G401 (cell line): ENCODE measurements around the gene ZNF865. TPM values are rescaled to one million over a fixed set of nuclear protein-coding genes. Genes with fewer than 3 reads are reported as not detected.
A peak's percentile ranks its signal among the peaks of the same experiment; 100 is the strongest.

ENCODE experiments used
- DNase-seq: peaks from one replicate; pipeline ENCODE4 v3.0.0-alpha.2; 2015; ENCODE audit warnings: low spot score
- in situ Hi-C: cut with HindIII; loops from 2 replicates; pipeline ENCODE4 v1.10.0; 2016; ENCODE audit warnings: low sequenced_read_pairs, mixed read lengths
- total RNA-seq: library from RNA; depleted of rRNA; stranded (reverse); fragments of >200 nt; shearing (Covaris generic); gene quantifications from 2 replicates; pipeline ENCODE4 v1.2.3, GENCODE V29; 2014

ZNF865 gene
- total RNA-seq, 1 experiment from 2014 or later = 1.6 TPM

DNA sequence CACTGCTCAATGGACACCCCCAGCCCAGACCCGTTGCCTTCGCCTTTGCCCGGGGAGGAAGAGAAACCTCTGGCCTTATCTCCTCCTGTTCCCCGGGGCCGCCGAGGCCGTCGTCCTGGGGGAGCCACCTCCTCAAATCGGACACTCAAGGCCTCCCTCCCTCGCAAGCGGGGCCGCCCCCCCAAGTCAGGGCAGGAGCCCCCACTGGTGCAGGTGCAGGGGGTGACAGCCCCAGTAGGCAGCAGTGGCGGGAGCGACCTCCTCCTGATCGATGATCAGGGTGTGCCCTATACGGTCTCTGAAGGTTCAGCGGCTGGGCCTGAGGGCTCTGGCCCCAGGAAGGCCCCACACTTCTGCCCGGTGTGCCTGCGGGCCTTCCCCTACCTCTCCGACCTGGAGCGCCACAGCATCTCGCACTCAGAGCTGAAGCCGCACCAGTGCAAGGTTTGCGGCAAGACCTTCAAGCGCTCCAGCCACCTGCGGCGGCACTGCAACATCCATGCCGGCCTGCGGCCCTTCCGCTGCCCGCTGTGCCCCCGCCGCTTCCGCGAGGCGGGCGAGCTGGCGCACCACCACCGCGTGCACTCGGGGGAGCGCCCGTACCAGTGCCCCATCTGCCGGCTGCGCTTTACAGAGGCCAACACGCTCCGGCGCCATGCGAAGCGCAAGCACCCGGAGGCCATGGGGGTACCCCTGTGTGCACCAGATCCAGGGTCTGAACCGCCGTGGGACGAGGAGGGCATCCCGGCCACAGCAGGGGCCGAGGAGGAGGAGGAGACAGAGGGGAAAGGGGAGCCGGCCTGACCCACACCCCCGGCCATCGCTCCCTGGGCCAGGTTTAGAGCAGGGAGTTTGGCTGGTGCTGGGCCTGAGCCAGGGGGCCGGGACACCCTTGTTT lies 3.1 kb upstream of the ZNF865 start:
- DNase-seq = no peak

DNA sequence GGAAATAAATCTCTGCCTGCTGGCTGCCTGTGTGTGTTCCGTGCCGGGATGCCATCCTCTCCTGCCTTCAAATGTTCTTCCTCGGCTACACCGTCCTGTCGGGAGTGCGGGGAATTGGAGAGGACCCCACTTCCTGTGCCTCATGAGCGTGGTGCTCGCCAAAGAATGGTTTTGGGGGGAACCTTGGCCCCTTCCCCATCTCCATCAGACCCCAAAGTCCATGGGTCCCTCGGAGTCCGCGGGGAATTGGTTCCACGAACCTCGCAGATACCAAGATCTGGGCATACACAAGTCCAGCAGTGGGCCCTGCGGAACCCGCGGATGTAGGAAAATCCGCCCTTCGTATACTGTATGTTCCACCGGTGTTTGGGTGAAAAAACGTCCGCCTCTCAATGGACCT lies 2.3 kb upstream of the ZNF865 start:
- in situ Hi-C loops = no loop called here
- DNase-seq = no peak

More for the DNA sequence above, 3.1 kb upstream of the ZNF865 start:
- in situ Hi-C loops = no loop called here

DNA sequence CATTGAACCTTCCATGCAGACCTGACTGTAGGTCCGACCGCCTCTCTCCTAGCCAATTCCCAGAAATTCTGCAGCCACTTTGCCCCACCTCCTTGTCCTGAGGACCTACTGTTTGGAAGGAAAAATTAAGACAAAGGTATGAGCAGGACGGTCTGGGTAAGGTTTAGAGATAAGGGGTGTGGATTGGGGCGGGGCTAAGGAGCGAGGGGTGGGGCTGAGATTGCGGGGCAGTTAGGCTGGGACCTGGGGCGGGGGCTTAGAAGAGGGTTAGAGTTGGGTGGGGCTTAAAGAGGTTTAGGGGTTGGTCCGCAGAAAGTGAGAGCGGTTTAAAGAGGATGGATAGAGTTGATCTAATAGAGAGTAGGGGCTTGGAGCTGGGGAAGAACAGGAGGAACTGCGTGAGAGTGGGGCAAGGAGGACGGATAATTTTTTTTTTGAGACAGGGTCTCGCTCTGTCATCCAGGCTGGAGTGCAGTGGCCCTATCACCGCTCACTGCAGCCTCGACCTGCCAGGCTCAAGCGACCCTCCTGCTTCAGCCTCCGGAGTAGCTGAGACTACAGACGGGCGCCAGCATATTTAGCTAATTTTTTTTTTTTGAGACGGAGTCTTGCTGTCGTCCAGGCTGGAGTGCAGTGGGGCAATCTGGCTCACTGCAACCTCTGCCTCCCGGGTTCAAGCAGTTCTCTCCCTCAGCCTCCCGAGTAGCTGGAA lies 1.7 kb upstream of the ZNF865 start:
- DNase-seq = no peak
- in situ Hi-C loops = no loop called here

DNA sequence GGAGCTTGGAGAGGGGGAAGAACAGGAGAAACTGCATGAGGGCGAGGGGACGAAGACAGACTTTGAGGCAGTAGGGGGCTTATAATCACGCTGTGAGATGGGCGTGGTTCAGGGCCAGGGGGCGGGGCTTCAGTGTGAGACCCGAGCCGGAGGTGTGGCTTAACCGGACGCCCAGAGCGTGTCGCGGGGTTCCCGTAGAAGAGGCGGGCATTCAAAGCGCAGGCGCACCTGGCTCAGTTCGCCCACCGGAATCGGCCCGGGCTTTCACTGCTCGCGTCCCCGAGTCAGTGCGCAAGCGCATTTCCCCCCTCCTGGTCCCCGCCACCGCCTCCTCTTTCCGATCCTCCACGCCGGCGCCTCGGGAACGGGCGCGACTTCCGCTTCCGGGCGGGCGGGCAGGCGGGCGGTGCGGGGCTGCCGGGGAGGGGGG lies 225 bp upstream of the ZNF865 start:
- peak; percentile 94 for DNase-seq
- in situ Hi-C loops = no loop called here

DNA sequence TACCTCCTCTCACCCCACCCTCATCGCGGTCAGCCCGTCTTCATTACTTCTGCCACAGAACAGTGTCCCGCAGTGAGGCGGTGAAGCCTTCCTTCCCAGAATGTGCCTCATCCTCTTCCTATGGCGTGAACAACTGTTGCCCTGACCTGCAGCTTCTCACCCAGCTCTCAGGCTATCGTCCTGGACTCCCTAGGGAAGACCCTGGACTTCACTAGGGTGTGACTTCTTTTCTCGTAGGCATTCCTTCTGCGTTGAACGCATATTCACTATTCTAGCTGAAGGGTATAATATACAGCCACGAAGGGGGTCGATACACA lies 982 bp downstream of the ZNF865 start:
- in situ Hi-C loops = no loop called here
- DNase-seq = no peak

DNA sequence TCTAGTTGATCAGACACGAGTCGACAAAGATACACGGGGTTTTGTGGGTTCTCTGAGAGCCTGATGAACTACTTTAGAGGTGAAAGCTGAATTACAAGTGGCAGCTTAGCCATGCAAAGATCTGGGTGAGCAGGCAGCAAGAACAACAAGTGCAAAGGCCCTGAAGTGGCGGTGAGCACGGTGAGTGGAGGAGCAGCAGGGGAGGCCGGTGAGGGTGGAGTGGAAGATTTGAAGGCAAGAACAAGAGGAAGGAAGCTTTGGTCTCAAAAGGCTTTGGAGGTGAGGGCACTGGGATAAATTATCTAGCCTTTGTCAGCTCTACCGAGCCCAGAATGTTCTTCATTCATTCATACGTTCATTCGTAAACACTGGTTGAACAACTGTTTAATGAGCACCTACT lies 1.4 kb downstream of the ZNF865 start:
- in situ Hi-C loops = no loop called here
- DNase-seq = no peak

DNA sequence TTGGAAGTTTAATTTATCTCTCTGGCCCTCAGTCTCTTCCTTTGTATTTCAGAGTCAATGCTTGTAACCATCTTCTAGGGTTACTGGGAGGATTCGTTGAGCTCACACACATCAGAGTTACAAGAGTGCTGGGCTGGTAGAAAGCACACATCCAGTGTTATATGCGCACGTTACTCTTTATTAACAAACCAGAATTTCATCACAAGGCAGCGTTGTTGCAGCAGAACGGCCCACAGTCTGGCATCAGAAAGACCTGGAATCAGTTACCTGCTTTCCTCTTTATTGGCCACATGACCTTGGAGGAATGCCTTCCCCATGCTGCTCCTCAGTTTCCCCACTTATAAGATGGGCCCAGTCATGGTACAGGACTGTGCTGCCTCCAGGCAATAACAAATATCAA lies 3.9 kb downstream of the ZNF865 start:
- no peak for DNase-seq
- in situ Hi-C loops = no loop called here

DNA sequence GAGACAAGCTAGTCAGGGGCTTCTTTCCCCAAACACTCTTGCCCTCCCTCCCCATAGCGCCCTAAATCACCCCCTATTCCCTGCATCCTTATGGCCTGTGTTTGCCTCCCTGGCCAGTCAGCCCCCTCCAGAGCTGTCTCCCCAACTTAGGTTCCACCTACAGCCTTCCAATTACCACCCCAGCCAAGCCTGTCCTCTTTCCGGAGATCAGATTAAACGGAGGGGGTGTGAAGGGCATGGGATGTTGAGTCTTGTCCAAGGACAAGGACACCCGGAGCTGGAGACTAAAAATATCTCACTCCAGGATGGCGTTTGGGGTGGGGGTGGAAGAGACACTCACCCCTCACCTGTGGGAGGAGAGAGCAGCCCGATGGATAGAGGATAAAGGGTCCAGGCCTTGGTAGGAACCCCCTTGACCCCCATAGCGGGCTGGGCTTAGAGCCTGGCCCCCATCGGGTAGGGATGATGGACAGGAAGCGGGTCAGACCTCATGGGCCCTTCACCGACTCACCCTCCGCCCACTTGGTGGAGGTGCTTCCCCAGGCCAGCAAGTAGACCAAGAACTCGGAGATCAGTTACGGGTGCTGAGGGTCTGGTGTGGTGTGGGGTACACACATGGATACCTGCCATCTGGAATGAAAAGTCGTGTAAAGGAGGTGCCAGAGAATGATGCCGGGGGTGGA lies 6.0 kb downstream of the ZNF865 start:
- in situ Hi-C loops = no loop called here
- no peak for DNase-seq

DNA sequence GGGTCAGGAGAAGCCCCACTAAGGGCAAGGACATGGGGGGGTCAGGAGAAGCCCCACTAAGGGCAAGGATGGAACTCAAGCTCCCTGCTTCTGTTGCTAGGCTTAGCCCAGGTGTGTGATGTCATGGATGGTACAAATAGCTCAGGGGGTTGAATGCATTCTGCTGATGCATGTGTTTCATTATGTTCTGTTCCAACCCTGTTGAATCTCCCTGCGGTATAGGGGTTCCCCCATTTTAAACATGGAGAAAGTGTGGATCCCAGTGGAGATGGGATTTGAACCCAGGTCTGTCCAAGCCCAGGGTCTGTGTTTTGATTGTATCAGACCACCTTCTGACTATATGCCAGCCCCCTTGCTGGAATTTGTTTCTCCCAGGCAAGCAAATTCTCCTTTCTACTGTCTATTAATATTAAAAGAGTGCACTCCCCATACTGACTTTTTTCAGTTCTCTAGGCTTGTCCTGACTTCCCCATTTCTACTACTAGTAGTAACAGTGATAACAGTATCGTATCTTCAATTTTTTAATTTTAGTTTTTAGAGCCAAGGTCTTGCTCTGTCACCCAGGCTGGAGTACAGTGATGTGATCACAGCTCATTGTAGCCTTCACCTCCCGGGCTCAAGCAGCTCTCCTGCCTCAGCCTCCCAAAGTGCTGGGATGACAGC lies 6.7 kb downstream of the ZNF865 start:
- no peak for DNase-seq
- in situ Hi-C loops = no loop called here

DNA sequence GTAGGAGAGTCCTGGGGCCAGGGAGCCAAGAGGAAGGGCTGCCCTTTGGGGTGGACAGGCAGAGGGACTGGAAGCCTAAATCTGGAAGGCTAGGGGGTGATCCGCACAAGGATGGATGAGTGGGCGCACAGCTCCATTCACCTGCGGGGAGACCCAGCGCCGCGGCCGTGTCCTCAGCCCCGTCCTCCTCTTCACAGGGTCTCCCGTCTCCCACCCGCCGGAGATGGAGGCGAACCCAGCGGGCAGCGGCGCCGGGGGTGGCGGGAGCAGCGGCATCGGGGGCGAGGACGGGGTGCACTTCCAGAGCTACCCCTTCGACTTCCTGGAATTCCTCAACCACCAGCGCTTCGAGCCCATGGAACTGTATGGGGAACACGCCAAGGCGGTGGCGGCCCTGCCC lies 7.9 kb downstream of the ZNF865 start:
- no peak for DNase-seq
- in situ Hi-C loops = no loop called here

DNA sequence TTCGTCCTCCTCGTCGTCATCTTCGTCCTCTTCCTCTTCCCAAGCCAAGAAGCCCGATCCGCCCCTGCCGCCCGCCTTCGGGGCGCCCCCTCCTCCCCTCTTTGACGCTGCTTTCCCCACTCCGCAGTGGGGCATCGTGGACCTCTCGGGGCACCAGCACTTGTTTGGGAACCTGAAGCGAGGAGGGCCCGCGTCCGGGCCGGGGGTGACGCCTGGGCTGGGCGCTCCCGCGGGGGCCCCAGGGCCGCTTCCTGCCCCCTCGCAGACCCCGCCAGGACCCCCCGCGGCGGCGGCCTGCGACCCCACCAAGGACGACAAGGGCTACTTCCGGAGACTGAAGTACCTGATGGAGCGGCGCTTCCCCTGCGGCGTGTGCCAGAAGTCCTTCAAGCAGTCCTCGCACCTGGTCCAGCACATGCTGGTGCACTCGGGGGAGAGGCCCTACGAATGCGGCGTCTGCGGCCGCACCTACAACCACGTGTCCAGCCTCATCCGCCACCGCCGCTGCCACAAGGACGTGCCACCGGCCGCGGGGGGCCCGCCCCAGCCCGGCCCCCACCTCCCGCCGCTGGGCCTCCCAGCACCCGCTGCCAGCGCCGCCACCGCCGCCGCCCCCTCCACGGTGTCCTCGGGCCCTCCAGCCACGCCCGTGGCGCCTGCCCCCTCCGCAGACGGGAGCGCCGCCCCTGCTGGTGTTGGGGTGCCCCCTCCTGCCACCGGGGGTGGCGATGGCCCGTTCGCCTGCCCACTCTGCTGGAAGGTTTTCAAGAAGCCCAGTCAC lies 8.7 kb downstream of the ZNF865 start:
- no peak for DNase-seq
- in situ Hi-C loops = no loop called here

DNA sequence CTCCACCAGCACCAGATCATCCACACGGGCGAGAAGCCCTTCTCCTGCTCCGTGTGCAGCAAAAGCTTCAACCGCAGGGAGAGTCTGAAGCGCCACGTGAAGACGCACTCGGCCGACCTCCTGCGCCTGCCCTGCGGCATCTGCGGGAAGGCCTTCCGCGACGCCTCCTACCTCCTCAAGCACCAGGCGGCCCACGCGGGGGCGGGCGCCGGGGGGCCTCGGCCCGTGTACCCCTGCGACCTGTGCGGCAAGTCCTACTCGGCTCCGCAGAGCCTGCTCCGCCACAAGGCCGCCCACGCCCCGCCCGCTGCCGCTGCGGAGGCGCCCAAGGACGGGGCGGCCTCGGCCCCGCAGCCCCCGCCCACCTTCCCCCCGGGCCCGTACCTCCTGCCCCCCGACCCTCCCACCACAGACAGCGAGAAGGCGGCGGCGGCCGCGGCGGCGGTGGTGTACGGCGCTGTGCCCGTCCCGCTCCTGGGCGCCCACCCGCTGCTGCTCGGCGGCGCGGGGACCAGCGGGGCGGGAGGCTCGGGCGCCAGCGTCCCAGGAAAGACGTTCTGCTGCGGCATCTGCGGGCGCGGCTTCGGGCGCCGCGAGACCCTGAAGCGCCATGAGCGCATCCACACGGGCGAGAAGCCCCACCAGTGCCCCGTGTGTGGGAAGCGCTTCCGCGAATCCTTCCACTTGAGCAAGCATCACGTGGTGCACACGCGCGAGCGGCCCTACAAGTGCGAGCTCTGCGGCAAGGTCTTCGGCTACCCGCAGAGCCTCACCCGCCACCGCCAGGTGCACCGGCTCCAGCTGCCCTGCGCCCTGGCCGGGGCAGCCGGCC lies 9.5 kb downstream of the ZNF865 start:
- in situ Hi-C loops = no loop called here
- no peak for DNase-seq

DNA sequence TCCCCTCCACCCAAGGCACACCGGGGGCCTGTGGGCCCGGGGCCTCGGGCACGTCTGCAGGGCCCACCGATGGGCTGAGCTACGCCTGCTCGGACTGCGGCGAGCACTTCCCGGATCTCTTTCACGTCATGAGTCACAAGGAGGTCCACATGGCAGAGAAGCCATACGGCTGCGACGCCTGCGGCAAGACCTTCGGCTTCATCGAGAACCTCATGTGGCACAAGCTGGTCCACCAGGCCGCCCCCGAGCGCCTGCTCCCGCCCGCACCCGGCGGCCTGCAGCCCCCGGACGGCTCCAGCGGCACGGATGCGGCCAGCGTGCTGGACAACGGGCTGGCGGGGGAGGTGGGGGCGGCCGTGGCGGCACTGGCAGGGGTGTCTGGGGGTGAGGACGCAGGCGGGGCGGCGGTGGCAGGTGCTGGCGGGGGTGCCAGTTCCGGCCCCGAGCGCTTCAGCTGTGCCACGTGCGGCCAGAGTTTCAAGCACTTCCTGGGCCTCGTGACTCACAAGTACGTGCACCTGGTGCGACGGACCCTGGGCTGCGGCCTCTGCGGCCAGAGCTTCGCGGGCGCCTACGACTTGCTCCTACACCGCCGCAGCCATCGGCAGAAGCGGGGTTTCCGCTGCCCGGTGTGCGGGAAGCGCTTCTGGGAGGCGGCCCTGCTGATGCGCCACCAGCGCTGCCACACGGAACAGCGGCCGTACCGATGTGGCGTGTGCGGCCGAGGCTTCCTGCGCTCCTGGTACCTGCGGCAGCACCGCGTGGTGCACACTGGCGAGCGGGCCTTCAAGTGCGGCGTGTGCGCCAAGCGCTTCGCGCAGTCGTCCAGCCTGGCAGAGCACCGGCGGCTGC lies 10.3 kb downstream of the ZNF865 start:
- DNase-seq = no peak
- in situ Hi-C loops = no loop called here

DNA sequence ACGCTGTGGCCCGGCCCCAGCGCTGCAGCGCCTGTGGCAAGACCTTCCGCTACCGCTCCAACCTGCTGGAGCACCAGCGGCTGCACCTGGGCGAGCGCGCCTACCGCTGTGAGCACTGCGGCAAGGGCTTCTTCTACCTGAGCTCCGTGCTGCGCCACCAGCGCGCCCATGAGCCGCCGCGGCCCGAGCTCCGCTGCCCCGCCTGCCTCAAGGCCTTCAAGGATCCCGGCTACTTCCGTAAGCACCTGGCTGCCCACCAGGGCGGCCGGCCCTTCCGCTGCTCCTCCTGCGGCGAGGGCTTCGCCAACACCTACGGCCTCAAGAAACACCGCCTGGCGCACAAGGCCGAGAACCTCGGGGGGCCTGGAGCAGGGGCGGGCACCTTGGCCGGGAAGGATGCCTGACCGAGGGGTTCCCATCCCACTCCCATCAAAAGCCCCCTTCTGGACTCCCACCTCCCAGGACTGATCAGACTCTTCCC lies 11.0 kb downstream of the ZNF865 start:
- no peak for DNase-seq
- in situ Hi-C loops = no loop called here

DNA sequence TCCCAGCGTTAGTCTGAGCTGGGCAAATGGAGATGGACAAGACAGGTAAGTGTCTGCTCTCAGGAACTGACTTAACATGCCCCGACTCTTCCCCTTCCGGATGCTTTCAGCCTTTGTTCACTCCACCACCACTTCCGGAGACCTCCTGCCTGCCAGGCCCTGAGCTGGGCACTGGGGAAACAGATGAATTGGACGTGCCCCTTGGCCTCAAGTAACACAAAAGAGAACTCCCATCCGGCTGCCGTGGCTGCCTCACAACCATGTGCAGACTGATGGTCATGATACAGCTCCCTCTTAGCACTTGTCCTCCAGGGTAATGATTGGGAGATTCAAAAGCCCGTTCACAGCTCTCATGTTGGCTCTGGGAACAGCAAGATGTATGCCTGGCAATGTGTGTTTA lies 12.0 kb downstream of the ZNF865 start:
- in situ Hi-C loops = no loop called here
- no peak for DNase-seq

DNA sequence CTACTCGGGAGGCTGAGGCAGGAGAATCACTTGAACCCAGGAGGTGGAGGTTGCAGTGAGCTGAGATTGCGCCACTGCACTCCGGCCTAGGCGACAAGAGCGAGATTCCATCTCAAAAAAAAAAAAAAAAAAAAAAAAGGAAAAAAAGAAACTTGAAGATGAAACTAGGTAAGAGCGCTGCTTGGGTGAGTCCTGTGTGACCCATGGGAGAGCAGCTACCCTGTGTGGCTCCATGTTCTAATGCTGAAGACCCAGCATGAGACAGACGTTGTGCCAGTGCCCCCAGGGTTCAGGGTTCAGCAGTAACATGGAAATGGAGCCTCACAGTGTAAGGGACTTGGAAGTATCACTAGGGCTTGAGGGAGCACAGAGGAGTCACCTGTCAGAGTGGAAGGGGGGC lies 13.0 kb downstream of the ZNF865 start:
- in situ Hi-C loops = no loop called here
- DNase-seq = no peak

DNA sequence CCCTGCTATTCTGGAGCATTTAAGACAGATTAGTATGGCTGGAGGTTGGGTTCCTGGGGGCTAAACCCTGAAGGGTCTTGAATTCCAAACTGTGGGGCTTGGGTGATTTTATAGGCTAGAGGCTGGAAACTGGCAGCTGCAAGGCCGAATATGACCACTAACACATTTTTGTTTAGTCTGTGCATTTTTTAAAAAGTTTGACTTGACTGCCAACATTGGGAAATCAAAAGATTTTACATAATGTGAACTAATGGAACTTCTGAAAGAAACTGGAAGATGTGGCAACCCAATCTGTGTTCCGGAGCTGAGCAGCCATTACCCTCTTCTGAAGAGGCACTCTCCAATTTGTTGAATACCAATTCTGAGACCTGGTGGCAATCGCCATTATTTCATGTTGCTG lies 13.8 kb downstream of the ZNF865 start:
- no peak for DNase-seq
- in situ Hi-C loops = no loop called here
